Prostate gland (tissue), 2 donors: Measurements from ENCODE around the gene DNAJB7.

Source experiments
- CTCF ChIP-seq, 4 experiments: fragments of 200-600 bp in 2 of 4; fragments of 450-650 bp in 2 of 4; sonication (generic) in 2 of 4; IDR thresholded peaks; 1 replicate in 3 of 4; 2 replicates in 1 of 4; pipeline ENCODE4 v1.5.1; 2016 to 2019; ENCODE audit warnings: antibody characterized with exemption in 4 of 4, mild to moderate bottlenecking in 2 of 4, moderate library complexity in 2 of 4
- POLR2A ChIP-seq: fragments of 450-650 bp; IDR thresholded peaks from one replicate; pipeline ENCODE4 v1.6.1; 2016; ENCODE audit warnings: antibody characterized with exemption, mild to moderate bottlenecking
- POLR2AphosphoS5 ChIP-seq: sonication (generic); formaldehyde crosslinking; IDR thresholded peaks from one replicate; pipeline ENCODE4 v1.6.1; 2017; ENCODE audit warnings: antibody characterized with exemption

GRCh38 chr22:40890881-40891280 lies 29.0 kb upstream of the DNAJB7 start:
- TF ChIP-seq POLR2A (no peak), POLR2AphosphoS5 (no peak), CTCF (IDR thresholded peaks at IDR 0.05) (no peak)
